ENCODE results near the gene BRPF3.

DNA sequence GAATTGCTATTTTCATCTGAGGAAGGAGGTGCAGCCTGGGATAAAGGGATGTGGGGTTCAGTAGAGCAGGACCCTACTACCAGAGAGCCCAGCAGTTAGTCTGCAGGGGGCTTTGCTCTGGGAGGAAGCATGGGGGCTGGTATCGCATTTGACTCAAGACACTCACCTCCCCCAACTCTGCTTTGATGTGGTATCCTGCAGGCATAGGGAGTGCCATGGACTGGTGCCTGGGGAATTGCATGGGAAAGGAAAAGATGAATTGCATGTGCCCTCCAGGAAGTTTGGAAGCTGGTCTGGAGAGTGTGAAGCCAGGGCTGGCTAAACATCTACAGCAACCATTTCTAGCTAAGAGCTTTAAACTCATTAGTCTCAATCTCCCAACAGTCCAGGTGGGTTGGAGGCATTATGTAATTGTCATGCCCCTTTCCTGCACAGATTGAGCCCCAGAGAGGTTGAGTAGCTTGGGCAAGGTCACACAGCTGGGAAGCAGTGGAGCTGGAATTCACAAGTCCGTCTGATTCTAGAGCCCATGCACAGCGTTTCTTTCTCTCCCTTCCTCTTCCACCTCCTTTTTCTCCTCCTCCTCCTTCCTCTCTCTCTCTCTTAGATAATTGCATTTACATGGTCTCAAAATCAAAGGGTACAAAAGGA lies 47.1 kb downstream of the BRPF3 start:
- TF ChIP-seq, protein P1, sequence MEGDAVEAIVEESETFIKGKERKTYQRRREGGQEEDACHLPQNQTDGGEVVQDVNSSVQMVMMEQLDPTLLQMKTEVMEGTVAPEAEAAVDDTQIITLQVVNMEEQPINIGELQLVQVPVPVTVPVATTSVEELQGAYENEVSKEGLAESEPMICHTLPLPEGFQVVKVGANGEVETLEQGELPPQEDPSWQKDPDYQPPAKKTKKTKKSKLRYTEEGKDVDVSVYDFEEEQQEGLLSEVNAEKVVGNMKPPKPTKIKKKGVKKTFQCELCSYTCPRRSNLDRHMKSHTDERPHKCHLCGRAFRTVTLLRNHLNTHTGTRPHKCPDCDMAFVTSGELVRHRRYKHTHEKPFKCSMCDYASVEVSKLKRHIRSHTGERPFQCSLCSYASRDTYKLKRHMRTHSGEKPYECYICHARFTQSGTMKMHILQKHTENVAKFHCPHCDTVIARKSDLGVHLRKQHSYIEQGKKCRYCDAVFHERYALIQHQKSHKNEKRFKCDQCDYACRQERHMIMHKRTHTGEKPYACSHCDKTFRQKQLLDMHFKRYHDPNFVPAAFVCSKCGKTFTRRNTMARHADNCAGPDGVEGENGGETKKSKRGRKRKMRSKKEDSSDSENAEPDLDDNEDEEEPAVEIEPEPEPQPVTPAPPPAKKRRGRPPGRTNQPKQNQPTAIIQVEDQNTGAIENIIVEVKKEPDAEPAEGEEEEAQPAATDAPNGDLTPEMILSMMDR (IDR thresholded peaks at IDR 0.05): no peak
- TF ChIP-seq POLR2A (IDR thresholded peaks at IDR 0.05): no peak
